C4-2B (cell line): ENCODE data around the gene HELZ.

Experiments
- CTCF ChIP-seq: fragments of 450-650 bp; conservative IDR thresholded peaks from 2 replicates; pipeline ENCODE4 v1.5.1; 2017; ENCODE audit warnings: mild to moderate bottlenecking
- ZFX ChIP-seq: fragments of 450-650 bp; IDR thresholded peaks from 2 replicates; pipeline ENCODE4 v1.6.1; 2017

DNA sequence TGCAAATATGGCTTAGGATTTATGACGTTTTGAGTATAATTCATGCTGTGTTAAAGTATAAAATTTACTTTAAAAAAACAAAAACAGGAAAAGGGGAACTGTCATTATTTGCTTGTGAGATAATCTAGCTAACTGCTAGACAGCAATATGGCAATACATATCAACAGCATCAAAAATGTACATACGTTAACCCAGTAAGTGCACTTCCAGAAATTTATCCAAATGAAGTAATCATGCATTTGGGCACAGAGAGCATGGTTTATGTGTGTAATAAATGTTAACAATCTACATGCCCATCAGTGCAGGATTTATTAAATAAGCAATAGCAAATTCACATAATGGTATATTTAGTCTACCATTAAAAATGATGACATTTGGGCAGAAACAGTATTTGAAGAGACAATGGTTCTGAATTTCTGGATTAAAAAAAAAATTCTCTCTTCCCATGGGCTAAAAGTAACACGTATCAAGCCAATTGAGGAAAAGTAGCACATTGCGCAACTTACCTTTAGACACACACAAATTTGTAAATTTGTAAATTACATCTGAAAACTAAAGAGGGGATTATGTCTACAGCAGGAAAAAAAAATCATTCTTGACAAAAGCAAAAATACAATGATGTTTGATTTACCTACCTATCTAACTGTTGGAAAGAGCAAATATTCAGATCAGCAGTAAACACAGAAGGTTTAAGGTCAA, 120.4 kb downstream of the HELZ start:
- TF ChIP-seq CTCF (no peak), ZFX (no peak)
